HG03175 (cell line): Measurements from ENCODE around the gene REEP3.
"Not testable (repeated sequence)": the region's sequence is repeated elsewhere in the genome, so short reads cannot be mapped to it uniquely, and the experiment has no call there.

Source experiments
- ATAC-seq: cut with Tn5 transposase; IDR thresholded peaks from one replicate; pipeline ENCODE4 v1.9.1; 2021; ENCODE audit warnings: mild to moderate bottlenecking, moderate library complexity; ENCODE audit not compliant: unreplicated experiment

REEP3 gene

DNA sequence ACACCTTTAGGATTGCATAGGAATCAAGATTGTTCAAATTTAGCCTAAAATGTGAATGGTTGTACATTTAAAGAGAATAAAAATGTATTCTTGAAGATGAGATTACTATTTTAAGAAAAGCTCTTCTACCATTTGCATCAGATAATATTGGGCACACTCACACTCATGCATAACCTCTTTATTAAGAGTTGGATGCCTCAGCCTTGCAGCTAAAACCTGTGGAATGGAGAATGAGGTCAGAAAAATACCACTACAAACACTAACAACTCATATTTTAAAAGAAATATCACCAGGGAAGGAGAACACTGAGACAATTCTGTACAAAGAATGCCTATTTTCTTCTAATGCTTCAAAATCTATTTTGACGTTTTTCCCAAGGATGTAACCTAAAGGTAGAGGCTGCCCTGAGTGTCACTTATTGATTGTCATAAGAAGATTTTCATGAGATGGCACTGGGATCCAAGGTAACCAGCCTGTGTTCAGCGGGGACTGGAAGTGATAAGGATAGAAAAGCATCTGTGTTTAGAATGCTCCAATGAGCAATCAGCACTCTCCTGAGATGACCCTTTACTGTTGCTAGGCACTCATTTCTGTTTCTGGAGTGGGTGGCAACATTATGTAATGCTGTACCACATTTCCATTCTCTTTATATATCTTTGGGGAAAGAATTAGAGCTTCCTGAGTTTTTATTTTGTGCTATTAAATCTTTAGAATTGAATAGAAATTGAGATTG is 26.6 kb downstream of the REEP3 start:
- ATAC-seq = no peak

DNA sequence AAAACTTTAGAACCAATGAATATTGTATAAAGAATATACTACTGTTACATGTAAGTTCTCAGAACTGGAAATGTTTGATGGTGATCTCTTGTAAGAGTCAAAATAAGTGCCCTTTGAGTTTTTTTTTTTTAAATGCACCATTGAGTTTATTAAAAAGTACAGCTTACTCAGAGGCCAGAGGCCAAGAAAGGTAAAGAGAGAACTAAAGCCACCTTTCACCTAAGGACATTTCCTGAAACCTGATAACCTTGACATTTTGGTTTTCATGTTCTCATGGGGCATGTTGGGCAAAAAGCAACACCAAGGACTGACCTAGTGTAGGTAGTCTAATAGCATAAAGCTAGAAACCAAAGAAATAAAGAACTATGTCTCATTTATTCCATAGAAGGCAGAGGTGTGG is 27.7 kb downstream of the REEP3 start:
- no peak for ATAC-seq

DNA sequence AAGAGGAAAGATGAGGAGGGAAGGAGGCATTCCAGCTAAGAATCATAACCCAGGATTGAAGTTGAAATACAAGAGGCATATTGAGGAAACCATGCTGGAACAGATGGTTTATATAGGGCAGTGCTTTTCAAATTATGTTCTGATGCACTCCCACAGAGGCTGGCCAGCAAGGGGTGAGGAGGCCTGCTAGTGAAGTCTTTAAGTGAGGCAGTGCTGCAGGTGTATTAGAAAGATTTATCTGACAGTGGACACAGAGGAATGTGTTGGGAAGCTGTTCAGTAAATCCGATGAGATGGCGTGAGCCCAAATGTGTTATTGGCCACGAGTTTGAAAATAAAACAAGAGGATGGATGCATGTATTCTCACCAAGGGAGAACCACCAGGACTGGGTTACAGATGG is 28.6 kb downstream of the REEP3 start:
- no peak for ATAC-seq

DNA sequence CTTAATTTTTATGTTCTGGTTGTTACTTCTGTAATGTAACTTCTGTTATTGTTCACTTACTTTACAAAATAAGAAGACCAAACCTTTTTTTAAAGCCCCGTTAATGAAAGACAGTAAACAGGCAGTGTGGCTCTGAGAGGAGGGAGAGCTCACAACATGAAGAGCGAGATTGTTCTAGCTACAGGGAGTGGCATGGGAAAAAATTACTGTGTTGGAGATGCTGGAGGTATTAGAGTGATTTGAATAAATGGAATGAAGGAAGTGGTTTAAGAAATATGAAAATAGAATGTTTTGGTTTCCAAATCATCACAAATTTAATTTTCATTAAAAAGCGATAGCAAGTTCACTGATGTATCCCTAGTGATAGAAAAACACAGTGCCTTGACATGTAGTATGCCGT is 31.8 kb downstream of the REEP3 start:
- ATAC-seq = no peak

DNA sequence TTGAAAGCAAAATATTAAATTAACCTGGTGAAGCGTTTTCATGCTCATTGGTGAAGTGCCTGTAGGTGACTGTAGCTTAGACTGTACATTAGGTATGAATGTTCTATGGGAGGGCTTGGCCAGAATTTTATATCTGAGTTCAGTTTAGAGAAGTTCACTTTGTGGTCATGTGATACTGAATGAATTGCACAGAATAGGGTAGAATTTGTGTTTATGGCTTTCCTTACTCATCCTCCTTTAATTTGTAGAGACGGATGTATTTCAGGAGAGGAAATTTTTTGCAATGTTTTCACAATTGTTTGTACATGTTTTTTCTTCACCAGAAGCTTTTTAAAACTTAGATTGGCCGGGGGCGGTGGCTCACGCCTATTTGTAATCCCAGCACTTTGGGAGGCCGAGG is 32.3 kb downstream of the REEP3 start:
- ATAC-seq = no peak

DNA sequence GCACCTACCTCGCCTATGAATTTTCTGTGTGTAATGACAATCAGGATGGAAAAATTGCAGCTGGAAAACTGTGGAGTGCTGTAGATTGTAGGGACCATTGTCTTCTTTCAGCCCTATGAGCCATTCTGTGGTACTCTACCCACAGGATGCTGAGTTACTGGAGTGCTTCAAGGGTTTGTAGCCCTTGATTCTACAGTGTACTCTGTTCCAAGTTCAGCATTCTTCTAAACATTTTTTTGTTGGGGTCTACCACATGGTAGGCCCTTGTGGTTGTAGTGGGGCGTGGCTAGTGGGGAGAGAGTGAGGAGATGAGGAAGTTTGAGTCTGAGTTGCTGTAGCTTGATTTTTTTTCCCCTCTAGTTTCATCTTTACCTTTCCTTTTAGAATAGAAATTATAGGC is 33.5 kb downstream of the REEP3 start:
- no peak for ATAC-seq

DNA sequence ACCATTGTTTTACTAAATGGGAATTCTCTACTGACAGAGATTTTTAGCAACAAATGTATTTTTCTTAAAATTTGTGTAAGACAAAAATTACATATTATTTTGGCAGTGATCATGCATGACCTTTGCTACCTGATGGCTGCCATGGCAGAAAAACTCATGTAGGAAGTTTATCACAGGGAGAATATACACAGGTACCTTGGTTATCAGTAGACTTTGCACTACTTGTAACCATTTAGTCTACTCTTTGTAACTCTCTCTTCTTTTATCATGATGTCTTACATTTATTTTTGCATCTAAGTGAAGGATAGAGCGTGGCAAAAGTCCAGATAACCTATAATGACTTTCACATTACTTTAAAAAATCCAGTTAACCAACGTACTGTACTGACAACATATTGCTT is 34.1 kb downstream of the REEP3 start:
- ATAC-seq = no peak

DNA sequence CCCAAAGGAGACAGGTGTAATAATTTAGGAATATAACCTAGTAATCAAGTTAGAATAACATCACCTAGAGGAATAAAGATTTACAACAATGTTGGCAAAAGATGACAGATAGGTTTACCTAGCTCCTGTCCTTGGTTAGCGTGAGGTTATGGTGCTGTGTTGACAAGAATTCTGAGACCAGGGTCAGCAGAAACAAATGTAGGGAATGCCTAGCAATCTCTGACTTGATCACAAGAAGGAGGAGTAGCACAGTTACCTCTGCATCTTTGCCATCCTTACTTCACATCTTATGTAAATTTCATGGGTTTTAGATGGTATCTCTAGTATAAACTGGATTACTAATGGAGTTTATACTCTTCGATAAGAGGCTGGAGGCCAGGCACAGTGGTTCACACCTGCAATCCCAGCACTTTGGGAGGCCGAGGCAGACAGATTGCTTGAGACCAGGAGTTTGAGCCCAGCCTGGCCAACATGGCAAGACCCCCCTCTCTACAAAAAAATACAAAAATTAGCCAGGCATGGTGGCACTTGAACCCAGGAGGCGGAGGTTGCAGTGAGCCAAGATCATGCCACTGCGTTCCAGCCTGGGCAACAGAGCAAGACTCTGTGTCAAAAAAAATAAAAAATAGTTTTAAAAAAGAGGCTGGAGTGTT is 37.1 kb downstream of the REEP3 start:
- no peak for ATAC-seq

DNA sequence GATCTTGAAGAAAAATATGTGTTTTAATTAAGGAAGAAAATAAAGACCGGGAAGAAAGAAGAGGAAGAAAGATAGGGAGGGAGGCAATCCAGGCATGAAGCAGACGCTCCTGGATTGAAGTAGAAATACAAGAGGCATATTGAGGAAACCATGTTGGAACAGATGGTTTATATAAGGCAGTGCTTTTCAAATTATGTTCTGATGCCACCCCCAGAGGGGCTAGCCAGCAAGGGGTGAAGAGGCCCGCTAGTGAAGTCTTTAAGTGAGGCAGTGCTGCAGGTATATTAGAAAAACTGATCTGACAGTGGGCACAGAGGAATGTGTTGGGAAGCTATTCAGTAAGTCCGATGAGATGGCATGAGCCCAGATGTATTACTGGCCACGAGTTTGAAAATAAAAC is 40.1 kb downstream of the REEP3 start:
- no peak for ATAC-seq

DNA sequence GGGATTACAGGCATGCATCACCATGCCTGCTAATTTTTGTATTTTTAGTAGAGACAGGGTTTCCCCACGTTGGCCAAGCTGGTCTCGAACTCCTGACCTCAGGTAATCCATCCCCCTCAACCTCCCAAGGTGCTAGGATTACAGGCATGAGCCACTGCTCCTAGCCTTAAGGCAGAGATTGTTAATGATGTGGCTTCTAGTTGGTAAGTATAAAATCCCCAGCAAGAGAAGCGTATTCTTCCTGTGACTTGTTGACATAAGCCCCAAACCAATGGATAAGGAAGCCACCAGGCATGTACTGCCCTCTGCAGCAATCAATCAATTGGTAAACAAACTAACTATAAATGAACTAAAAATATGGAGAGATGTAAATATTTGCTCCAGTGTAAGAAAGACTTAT is 41.2 kb downstream of the REEP3 start:
- no peak for ATAC-seq

DNA sequence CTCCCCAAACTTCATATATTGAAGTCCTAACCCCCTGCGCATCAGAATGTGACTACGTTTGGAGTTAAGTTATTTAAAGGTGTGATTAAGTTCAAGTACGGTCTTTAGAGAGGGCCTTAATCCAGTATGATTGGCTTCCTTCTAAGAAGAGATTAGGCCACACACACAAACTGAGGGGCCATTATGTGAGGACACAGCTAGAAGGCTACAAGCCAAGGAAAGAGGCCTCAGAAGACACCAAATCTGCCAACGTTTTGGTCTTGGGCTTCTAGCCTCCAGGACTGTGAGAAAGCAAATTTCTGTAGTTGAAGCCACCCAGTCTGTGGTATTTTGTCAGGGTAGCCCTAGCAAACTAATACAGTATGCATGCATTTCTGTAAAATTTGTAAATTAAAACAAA is 41.7 kb downstream of the REEP3 start:
- no peak for ATAC-seq

DNA sequence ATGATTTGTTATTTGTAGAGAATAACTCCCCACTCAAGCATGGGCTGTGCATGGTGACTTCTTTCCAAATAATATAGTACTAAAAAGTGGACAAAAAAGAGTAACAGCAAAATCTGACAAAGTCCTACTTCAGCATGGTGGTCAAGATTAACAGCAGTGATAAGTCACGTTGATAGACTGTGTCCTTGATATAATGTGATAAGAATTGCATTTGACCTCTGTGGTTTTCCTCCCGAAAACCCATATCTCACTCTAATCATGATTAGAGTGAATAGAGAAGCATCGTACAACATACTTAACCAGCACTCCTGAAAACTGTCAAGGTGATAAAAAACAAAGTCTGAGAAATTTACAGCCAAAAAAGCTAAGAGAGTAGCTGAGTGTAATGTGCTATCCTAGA is 42.4 kb downstream of the REEP3 start:
- no peak for ATAC-seq

DNA sequence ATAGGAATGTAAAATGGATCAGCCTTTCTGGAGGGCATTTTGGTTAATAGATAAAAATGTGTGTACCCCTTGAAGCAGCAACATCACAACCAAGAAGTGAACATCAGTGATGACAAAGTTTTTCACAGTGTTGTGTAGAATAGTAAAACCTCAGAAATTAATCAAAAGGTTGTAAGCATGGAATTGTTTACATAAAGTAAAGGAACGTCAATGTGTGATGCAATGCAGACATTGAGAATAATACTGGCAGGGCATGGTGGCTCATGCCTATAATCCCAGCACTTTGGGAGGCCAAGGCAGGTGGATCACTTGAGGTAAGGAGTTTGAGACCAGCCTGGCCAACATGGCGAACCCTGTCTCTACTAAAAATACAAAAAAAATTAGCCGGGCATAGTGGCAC is 43.5 kb downstream of the REEP3 start:
- ATAC-seq = not testable (repeated sequence)

DNA sequence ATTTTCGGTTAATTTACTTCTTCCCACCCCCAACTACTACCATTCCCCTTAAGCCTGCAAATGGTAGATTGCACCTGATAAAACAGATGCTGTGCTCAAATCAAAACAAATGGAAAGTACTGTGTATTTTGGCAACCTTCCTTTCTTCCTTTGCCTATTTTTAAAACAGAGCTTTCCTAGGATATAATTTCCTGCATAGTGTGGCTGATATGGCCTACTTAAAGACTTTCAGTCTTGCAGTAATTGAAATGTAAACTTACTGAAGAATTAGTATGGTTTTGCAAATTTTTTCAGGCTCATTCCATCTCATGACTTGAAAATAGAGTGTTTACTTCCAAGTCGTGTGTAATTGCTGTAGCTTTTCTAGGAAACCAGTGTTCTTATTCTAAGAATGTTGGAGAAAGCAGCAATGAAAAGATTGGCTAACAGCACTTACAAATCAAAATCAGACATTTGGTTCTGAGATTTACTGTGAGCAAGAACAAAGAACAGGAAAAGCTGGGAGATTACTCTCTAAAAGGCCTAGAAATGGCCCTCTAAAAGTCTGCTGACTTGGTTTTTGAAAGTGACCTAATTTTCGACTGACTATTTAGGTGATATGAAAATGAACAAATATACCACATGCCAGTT is 52.0 kb downstream of the REEP3 start:
- ATAC-seq = no peak

DNA sequence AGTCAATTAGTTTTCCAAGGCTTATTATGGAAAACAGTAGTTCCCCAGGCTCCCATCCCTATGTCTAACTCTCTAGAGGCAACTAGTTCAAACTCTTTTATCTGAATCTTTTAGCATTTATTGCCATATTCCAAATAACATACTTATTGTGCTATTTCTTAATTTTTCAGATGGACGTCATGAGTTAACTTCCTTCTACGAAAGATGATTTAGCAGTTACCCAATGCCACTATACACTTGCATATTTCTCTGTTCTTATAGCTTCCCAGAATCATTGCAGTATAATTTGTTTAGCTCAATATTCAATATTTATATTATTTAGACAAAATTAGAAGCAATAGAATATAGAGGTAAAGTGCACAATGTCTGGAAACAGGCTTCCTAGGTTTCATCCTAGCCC is 52.8 kb downstream of the REEP3 start:
- ATAC-seq = no peak

DNA sequence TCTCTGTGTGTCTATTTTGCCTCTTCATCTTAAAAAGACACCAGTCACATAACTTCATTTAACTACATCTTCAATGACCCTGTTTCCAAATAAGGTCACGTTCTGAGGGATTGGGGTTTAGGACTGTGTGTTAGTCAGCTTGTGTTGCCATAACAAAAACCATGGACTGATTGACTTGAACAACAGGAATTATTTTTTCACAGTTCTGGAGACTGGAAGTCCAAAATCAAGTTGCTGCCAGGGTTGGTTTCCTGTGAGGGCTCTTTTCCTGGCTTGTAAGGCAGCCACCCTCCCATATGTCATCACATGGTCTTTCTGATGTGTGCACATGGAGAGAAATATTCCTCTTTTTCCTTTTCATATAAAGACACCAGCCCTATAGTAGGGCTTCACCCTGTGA is 55.3 kb downstream of the REEP3 start:
- no peak for ATAC-seq

DNA sequence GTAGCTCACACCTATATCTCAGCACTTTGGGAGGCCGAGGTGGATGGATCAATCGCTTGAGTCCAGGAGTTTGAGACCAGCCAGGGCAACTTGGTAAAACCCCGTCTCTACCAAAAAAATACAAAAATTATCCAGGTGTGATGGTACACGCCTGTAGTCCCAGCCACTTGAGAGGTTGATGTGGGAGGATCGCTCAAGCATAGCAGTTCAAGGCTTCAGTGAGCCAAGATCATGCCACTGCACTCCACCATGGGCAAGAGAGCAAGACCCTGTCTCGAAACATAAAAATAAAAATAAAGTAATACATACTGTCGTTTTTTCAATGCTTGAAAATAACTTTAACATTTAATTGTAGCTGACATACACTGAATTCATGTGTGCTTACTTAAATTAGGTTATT is 57.3 kb downstream of the REEP3 start:
- no peak for ATAC-seq

DNA sequence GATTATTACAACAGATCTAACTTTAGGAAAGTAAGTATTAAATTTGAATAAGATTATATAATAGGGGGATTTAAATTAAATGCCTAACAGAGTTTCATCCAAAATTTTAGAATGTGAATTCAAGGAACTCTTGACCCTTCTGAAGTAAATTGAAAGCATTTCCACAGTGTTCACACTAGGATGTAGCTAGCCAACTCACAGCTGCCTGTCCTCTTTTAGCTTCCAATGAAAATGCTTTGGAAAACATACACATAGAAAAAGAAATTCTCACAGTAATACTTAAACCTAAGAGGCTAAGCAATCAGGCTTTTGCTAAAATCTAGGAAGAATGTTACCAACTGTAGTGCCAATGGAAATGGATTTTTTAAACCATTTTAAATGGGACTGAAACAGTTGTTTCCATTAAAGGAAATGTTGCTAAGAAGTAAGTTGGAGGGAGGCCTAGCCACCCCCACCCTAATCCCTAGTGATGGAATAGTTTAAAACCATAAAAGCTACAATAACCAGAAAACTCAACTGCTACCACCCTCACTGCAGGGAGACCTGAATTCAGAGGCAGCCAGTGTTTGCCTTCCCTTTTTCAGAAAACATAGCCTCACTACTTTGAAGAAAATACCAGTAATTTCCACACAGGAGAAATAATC is 58.3 kb downstream of the REEP3 start:
- no peak for ATAC-seq

DNA sequence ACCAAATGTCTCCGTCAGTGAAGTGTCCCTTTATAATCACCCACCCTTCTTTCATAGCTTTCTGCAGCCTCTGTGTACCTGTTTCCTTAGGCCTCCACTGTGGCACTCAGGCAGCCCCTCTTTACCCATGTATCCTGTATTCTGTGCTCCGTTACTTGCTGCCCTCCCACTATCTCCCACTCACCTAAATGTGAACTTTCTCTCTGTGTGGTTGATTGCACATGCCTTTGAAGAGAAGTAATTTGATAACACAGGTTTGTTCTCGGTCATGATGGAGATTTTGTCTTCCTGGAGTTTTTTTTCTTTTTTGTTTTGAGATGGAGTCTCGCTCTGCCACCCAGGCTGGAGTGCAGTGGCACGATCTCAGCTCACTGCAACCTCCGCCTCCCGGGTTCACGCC is 61.5 kb downstream of the REEP3 start:
- ATAC-seq = no peak

DNA sequence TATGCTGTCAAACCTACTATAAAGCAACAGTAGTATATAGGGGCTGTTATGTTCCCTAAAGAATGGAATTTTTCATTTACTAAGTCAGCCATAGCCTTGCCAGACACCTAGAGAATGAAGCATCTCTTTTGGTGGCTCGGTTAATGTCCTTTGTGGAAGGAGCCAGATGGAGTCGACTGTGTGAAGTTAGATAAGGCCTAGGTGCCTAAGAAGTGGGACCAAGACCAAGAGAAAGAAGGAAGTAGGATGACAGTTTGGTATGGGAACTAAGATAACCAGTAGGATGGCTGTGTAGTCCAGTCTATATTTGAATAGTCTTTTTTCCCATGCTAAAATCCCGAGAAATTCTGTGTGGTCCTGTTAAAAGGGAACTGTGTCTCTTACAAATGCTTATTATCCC is 62.2 kb downstream of the REEP3 start:
- no peak for ATAC-seq

DNA sequence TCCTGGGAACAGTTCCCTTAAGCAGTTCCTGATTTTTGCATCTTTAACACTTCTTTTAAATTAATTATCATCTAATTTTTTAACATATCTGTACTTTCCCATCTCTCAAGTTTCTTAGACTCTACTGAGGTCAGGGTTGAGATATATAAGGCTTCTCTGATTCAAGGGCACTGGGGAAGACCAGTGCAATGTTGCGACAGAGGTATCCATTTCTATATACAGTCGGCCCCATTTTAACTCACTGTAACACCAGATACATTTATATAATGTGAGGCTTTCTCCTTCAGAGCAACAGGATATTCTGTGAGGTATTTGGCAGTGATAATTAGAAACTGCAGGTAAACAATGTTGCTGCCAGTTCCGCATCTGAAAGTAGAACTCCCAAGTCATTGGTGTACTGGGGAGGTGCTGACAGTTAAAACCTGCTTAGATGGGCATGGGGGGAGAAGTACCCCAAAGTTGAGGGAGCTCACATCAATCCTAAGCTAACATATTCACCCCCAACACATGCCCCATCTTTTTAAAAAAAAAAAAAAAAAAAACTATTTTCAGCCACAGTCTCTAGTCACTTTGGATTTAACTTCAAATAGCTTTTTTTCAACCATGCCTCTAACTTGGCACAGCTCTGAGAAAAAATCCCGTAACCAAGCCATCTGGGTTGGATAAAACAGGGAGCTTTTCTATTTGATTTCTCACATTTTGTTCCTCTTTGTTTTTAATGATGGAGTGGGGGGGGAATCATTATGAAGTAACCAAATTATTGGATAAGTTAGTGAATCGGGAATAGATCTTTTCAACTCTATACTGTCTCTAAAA is 62.9 kb downstream of the REEP3 start:
- ATAC-seq = no peak
